Cortex of kidney (tissue), 1 donor: ENCODE measurements around the gene SLC7A5.
"Not testable (repeated sequence)": the region's sequence is repeated elsewhere in the genome, so short reads cannot be mapped to it uniquely, and the experiment has no call there.

Experiments used
- DNase-seq: peaks from one replicate; lab custom pipeline; 2025; lab: John Stamatoyannopoulos, UW

SLC7A5 gene

GRCh38 chr16:87888346-87888745 lies 19.0 kb upstream of the SLC7A5 start:
- not testable (repeated sequence) for DNase-seq

- DNase-seq = not testable (repeated sequence)
Measured at GRCh38 chr16:87887931-87888330, 18.6 kb upstream of the SLC7A5 start.

- not testable (repeated sequence) for DNase-seq
Measured at GRCh38 chr16:87885371-87885967, 16.2 kb upstream of the SLC7A5 start.

GRCh38 chr16:87882436-87883019 lies 13.2 kb upstream of the SLC7A5 start:
- DNase-seq = no peak

GRCh38 chr16:87881324-87882200 lies 12.3 kb upstream of the SLC7A5 start:
- no peak for DNase-seq

GRCh38 chr16:87880117-87880696 lies 10.9 kb upstream of the SLC7A5 start:
- DNase-seq = no peak

GRCh38 chr16:87879411-87880013 lies 10.2 kb upstream of the SLC7A5 start:
- not testable (repeated sequence) for DNase-seq

- no peak for DNase-seq
Measured at GRCh38 chr16:87878704-87879103, 9.4 kb upstream of the SLC7A5 start.

- no peak for DNase-seq
Measured at GRCh38 chr16:87877942-87878507, 8.7 kb upstream of the SLC7A5 start.

- DNase-seq = no peak
Measured at GRCh38 chr16:87874639-87875427, 5.5 kb upstream of the SLC7A5 start.

GRCh38 chr16:87870418-87871291 lies 1.3 kb upstream of the SLC7A5 start:
- not testable (repeated sequence) for DNase-seq

GRCh38 chr16:87869879-87870417 lies 641 bp upstream of the SLC7A5 start:
- not testable (repeated sequence) for DNase-seq

- not testable (repeated sequence) for DNase-seq
Measured at GRCh38 chr16:87868254-87869029, 865 bp downstream of the SLC7A5 start.

GRCh38 chr16:87865902-87866555 lies 3.3 kb downstream of the SLC7A5 start:
- DNase-seq = not testable (repeated sequence)

- DNase-seq = no peak
Measured at GRCh38 chr16:87864331-87864989, 4.8 kb downstream of the SLC7A5 start.

GRCh38 chr16:87863327-87863635 lies 6.0 kb downstream of the SLC7A5 start:
- DNase-seq = not testable (repeated sequence)

GRCh38 chr16:87862597-87863326 lies 6.5 kb downstream of the SLC7A5 start:
- DNase-seq = not testable (repeated sequence)
